GM12878 (cell line): ENCODE results near the gene TTC16. TPM values are rescaled to one million over a fixed set of nuclear protein-coding genes. Genes with fewer than 3 reads are reported as not detected.
A peak's percentile ranks its signal among the peaks of the same experiment; 100 is the strongest.

Experiments
- ATAC-seq: fragments of 200-7000 bp; cut with Tn5 transposase; 3 replicates; pipeline ENCODE4 v1.9.1; 2020; ENCODE audit warnings: mild to moderate bottlenecking, moderate library complexity
- BruUV-seq: library from RNA; stranded (reverse); fragments of 400-500 nt; replicated peaks from 2 replicates; lab custom pipeline; 2021; lab: Mats Ljungman, UMichigan
- CTCF ChIA-PET: fragments of 300-600 bp; sonication (Branson Sonifier 250); formaldehyde crosslinking; extraction: SDS; loops from one replicate; lab custom pipeline; 2021; ENCODE audit warnings: inconsistent platforms; lab: Yijun Ruan, JAX
- POLR2A ChIA-PET: fragments of 350-600 bp; formaldehyde crosslinking; extraction: SDS; loops from one replicate; lab custom pipeline; 2021; ENCODE audit warnings: inconsistent platforms; lab: Charles Lee
- RAD21 ChIA-PET: fragments of 300-600 bp; sonication (Branson Sonifier 250); formaldehyde crosslinking; loops from one replicate; lab custom pipeline; 2023; ENCODE audit warnings: antibody characterized with exemption; ENCODE audit not compliant: unreplicated experiment; lab: Charles Lee
- SMC1A ChIA-PET: fragments of 300-600 bp; sonication (Branson Sonifier 250); formaldehyde crosslinking; loops from one replicate; lab custom pipeline; 2023; ENCODE audit not compliant: unreplicated experiment, uncharacterized antibody; lab: Charles Lee
- DNase-seq: peaks from one replicate; pipeline ENCODE4 v3.0.0-alpha.2; 2011; ENCODE audit warnings: low read depth, low spot score
- FAIRE-seq: peaks from 3 replicates; lab custom pipeline; 2011; peaks lifted over from hg19 to GRCh38; lab: Jason Lieb, UNC
- H2AFZ ChIP-seq: 2 replicates; pipeline ENCODE4 v1.6.0; 2011; ENCODE audit warnings: low read depth, low read length, control low read depth; ENCODE audit not compliant: control insufficient read depth
- H3K27ac ChIP-seq: 2 replicates; pipeline ENCODE4 v1.5.1; 2011; ENCODE audit warnings: control low read depth; ENCODE audit not compliant: control insufficient read depth, insufficient read depth
- H3K27me3 ChIP-seq, 2 experiments: replicated peaks in 1 of 2; 2 replicates each; pipeline versions ENCODE4 v1.6.0 to v1.6.1; 2011; ENCODE audit warnings: low read length in 1 of 2; ENCODE audit not compliant: control insufficient read depth in 2 of 2, insufficient read depth in 2 of 2
- H3K36me3 ChIP-seq, 2 experiments: 2 replicates each; pipeline ENCODE4 v1.5.1; 2011; ENCODE audit warnings: low read length in 1 of 2; ENCODE audit not compliant: control insufficient read depth in 2 of 2, insufficient read depth in 2 of 2
- H3K4me1 ChIP-seq: 2 replicates; pipeline ENCODE4 v1.6.1; 2011; ENCODE audit warnings: mild to moderate bottlenecking, low read length, moderate library complexity, mixed read lengths; ENCODE audit not compliant: control insufficient read depth, insufficient read depth
- H3K4me2 ChIP-seq: 2 replicates; pipeline ENCODE4 v1.6.0; 2011; ENCODE audit warnings: control low read depth; ENCODE audit not compliant: control insufficient read depth, insufficient read depth
- H3K4me3 ChIP-seq: fragments of 200-600 bp; sonication (generic); 2 replicates; pipeline ENCODE4 v1.5.1; 2016
- H3K79me2 ChIP-seq: 2 replicates; pipeline ENCODE4 v1.6.0; 2011; ENCODE audit warnings: low read length; ENCODE audit not compliant: control insufficient read depth, insufficient read depth
- H3K9ac ChIP-seq: 2 replicates; pipeline ENCODE4 v1.8.0; 2011; ENCODE audit warnings: low read length, control low read depth, mixed read lengths; ENCODE audit not compliant: control insufficient read depth, insufficient read depth
- H3K9me3 ChIP-seq: replicated peaks from 3 replicates; pipeline ENCODE4 v1.5.1; 2011; ENCODE audit warnings: mild to moderate bottlenecking, low read length; ENCODE audit not compliant: control insufficient read depth, insufficient read depth
- H4K20me1 ChIP-seq: 2 replicates; pipeline ENCODE4 v1.6.0; 2011; ENCODE audit not compliant: control insufficient read depth, insufficient read depth
- BCL11A ChIP-seq: IDR thresholded peaks from 2 replicates; pipeline ENCODE4 v1.6.1; 2011; ENCODE audit warnings: low read depth, low read length
- CBX3 ChIP-seq: fragments of 200-600 bp; sonication (generic); IDR thresholded peaks from 2 replicates; pipeline ENCODE4 v1.6.1; 2016; ENCODE audit warnings: low read depth, borderline replicate concordance
- EGR1 ChIP-seq, 2 experiments: IDR thresholded peaks; 1 replicate in 1 of 2; 2 replicates in 1 of 2; pipeline ENCODE4 v1.6.1; 2011 to 2012; ENCODE audit warnings: low read depth in 2 of 2, low read length in 2 of 2, borderline replicate concordance in 1 of 2, mild to moderate bottlenecking in 1 of 2, moderate library complexity in 1 of 2
- GABPA ChIP-seq: IDR thresholded peaks from 2 replicates; pipeline ENCODE4 v1.6.1; 2014; ENCODE audit warnings: antibody characterized with exemption, low read depth, mild to moderate bottlenecking, inconsistent platforms
- MAX ChIP-seq: IDR thresholded peaks from 2 replicates; pipeline ENCODE4 v1.6.1; 2012; ENCODE audit warnings: low read depth, low read length, improper control_type of control experiment
- MTA3 ChIP-seq: IDR thresholded peaks from 2 replicates; pipeline ENCODE4 v1.6.1; 2012; ENCODE audit warnings: low read length, inconsistent platforms, borderline replicate concordance
- NFYA ChIP-seq: IDR thresholded peaks from 2 replicates; pipeline ENCODE4 v1.6.1; 2011; ENCODE audit warnings: low read depth, mild to moderate bottlenecking, low read length, improper control_type of control experiment, borderline replicate concordance
- NFYB ChIP-seq: IDR thresholded peaks from 2 replicates; pipeline ENCODE4 v1.6.1; 2011; ENCODE audit warnings: low read depth, mild to moderate bottlenecking, low read length, improper control_type of control experiment, moderate library complexity; ENCODE audit not compliant: insufficient read depth
- PML ChIP-seq: IDR thresholded peaks from 2 replicates; pipeline ENCODE4 v1.6.1; 2012; ENCODE audit warnings: low read length, inconsistent platforms
- POU2F2 ChIP-seq: IDR thresholded peaks from 3 replicates; pipeline ENCODE4 v1.6.1; 2011; ENCODE audit warnings: low read depth, mild to moderate bottlenecking, low read length, borderline replicate concordance
- RB1 ChIP-seq: fragments of 450-650 bp; formaldehyde crosslinking; IDR thresholded peaks from 2 replicates; pipeline ENCODE4 v1.6.1; 2017; ENCODE audit warnings: mild to moderate bottlenecking, borderline replicate concordance
- RBBP5 ChIP-seq: fragments of 200-600 bp; sonication (generic); conservative IDR thresholded peaks from 2 replicates; pipeline ENCODE4 v1.6.1; 2016
- SMAD1 ChIP-seq: fragments of 450-650 bp; IDR thresholded peaks from 2 replicates; pipeline ENCODE4 v1.6.1; 2018; ENCODE audit warnings: mild to moderate bottlenecking, low read depth; ENCODE audit not compliant: partially characterized antibody
- SMC3 ChIP-seq: IDR thresholded peaks from 2 replicates; pipeline ENCODE4 v1.6.1; 2011; ENCODE audit warnings: low read length, improper control_type of control experiment, borderline replicate concordance
- SREBF1 ChIP-seq: IDR thresholded peaks from 2 replicates; pipeline ENCODE4 v1.6.1; 2012; ENCODE audit warnings: mild to moderate bottlenecking, low read length
- STAT1 ChIP-seq: fragments of 450-650 bp; conservative IDR thresholded peaks from 2 replicates; pipeline ENCODE4 v1.6.1; 2014; ENCODE audit warnings: antibody characterized with exemption, mild to moderate bottlenecking
- ZNF24 ChIP-seq: fragments of 450-650 bp; IDR thresholded peaks from 2 replicates; pipeline ENCODE4 v1.6.1; 2017; ENCODE audit warnings: antibody characterized with exemption, mild to moderate bottlenecking
- WGBS: methylation state at CpG from one replicate; pipeline ENCODE4 v1.1.6; 2016; ENCODE audit warnings: low lambda C conversion rate; ENCODE audit not compliant: insufficient replicate concordance, insufficient coverage; ENCODE audit errors: missing lambda C conversion rate; 5-methylcytosine and 5-hydroxymethylcytosine counted together
- in situ Hi-C: fragments of 300-500 bp; cut with MboI; formaldehyde crosslinking; loops from 9 replicates; pipeline ENCODE4 v1.14.3; 2018; ENCODE audit warnings: mixed read lengths
- intact Hi-C: fragments of 100-400 bp; cut with micrococcal nuclease; formaldehyde crosslinking; loops from one replicate; pipeline ENCODE4 v1.14.2; 2022; ENCODE audit not compliant: unreplicated experiment
- polyA plus RNA-seq, 11 experiments: library from polyadenylated mRNA; depleted of rRNA in 4 of 11; unstranded in 6 of 11; stranded (reverse) in 5 of 11; fragments of >200 nt; fragmentation: Nextera tagmentation in 4 of 11; fragmentation: Illumina TruSeq in 1 of 11; extraction: Ambion mirVana in 4 of 11; extraction: Trizol in 1 of 11; gene quantifications; 1 replicate in 1 of 11; 2 replicates in 10 of 11; pipeline versions ENCODE4 v1.2.1 to v1.2.3, GENCODE V29; 2011 to 2016; ENCODE audit warnings: inconsistent platforms in 2 of 11, missing spikeins in 2 of 11, low read depth in 1 of 11
- total RNA-seq, 4 experiments: library from RNA; depleted of rRNA in 3 of 4; stranded (reverse); fragments of >200 nt in 3 of 4; fragmentation: Illumina TruSeq in 1 of 4; extraction: Trizol in 1 of 4; gene quantifications; 2 replicates each; pipeline versions ENCODE4 v1.2.1 to v1.2.3, GENCODE V29; 2013 to 2021
- TF ChIP-seq, protein P1 (sequence below): fragments of 450-650 bp; conservative IDR thresholded peaks from 2 replicates; pipeline ENCODE4 v1.6.1; 2017; ENCODE audit warnings: mild to moderate bottlenecking, moderate library complexity
- TF ChIP-seq, protein P2 (sequence below): fragments of 450-650 bp; IDR thresholded peaks from 2 replicates; pipeline ENCODE4 v1.6.1; 2016; ENCODE audit warnings: mild to moderate bottlenecking

Gene TTC16
- total and polyA plus RNA-seq, 10 of the 15 experiments (the other 5 are each of a cell fraction or from before 2014, with no cell fraction given), result 0.03 TPM; not detected in 9

GRCh38 chr9:127779136-127779981 lies 63.5 kb downstream of the TTC16 start:
- intact Hi-C loops (no loop called here), in situ Hi-C loops (no loop called here)
- POLR2A ChIA-PET, result interaction anchor here (0.6 to 3.6 kb wide), 12 partner anchors 9 to 554 kb away, joined by 3 to 42 read pairs (median 4); partner anchors contain the start of gene TOR2A
- H3K9me3 ChIP-seq, result no peaks in the 10 kb centered on the region
- peak overlapping the region; percentile 93 for H3K27ac ChIP-seq
- SMC1A ChIA-PET, result interaction anchor here (0.8 to 2.4 kb wide), 8 partner anchors 8 to 133 kb away, joined by 3 to 6 read pairs (median 4); partner anchors contain the start of gene TOR2A
- peak; percentile 35 for FAIRE-seq
- peak overlapping the region; percentile 64 for H3K9ac ChIP-seq
- WGBS, result 10% methylated on average over 17 of the region's 17 CpGs
- peak; percentile 62 for ATAC-seq
- no TSS peak for BruUV-seq
- H3K4me1 ChIP-seq, result peaks cover 44% of the 10 kb centered on the region
- peak; percentile 79 for DNase-seq
- H4K20me1 ChIP-seq, result no peaks in the 10 kb centered on the region
- peak overlapping the region; percentile 30; the same call in 1 of the 2 replicates for H2AFZ ChIP-seq
- H3K4me2 ChIP-seq, result peak overlapping the region; percentile 97
- peaks cover 37% of the 10 kb centered on the region for H3K79me2 ChIP-seq
- RAD21 ChIA-PET, result interaction anchor here (1.0 to 2.4 kb wide), 9 partner anchors 8 to 382 kb away, joined by 3 to 19 read pairs (median 8); partner anchors contain the start of genes SLC2A8, ST6GALNAC4 and TOR2A
- CTCF ChIA-PET, result interaction anchor here (1.0 to 2.6 kb wide), 6 partner anchors 9 to 45 kb away, joined by 3 to 18 read pairs (median 6); partner anchors contain the start of gene TOR2A
- H3K36me3 ChIP-seq, result no peaks in the 10 kb centered on the region
- H3K27me3 ChIP-seq, result no peaks in the 10 kb centered on the region
- peak overlapping the region; percentile 100 for H3K4me3 ChIP-seq
- TF ChIP-seq RB1, result no peak
- peak in 1 of 2 experiments; percentile 28; a peak in 1 of 3 replicates for TF ChIP-seq EGR1 (IDR thresholded peaks at IDR 0.05; ENCODE audit: borderline replicate concordance in 1 of 2, low read depth in 2 of 2, low read length in 2 of 2)
- peak; percentile 58; the same call in 1 of the 2 replicates for TF ChIP-seq NFYB
- TF ChIP-seq CBX3, result no peak
- TF ChIP-seq RBBP5, result no peak
- TF ChIP-seq, protein P1, sequence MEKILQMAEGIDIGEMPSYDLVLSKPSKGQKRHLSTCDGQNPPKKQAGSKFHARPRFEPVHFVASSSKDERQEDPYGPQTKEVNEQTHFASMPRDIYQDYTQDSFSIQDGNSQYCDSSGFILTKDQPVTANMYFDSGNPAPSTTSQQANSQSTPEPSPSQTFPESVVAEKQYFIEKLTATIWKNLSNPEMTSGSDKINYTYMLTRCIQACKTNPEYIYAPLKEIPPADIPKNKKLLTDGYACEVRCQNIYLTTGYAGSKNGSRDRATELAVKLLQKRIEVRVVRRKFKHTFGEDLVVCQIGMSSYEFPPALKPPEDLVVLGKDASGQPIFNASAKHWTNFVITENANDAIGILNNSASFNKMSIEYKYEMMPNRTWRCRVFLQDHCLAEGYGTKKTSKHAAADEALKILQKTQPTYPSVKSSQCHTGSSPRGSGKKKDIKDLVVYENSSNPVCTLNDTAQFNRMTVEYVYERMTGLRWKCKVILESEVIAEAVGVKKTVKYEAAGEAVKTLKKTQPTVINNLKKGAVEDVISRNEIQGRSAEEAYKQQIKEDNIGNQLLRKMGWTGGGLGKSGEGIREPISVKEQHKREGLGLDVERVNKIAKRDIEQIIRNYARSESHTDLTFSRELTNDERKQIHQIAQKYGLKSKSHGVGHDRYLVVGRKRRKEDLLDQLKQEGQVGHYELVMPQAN, result no peak
- TF ChIP-seq, protein P2, sequence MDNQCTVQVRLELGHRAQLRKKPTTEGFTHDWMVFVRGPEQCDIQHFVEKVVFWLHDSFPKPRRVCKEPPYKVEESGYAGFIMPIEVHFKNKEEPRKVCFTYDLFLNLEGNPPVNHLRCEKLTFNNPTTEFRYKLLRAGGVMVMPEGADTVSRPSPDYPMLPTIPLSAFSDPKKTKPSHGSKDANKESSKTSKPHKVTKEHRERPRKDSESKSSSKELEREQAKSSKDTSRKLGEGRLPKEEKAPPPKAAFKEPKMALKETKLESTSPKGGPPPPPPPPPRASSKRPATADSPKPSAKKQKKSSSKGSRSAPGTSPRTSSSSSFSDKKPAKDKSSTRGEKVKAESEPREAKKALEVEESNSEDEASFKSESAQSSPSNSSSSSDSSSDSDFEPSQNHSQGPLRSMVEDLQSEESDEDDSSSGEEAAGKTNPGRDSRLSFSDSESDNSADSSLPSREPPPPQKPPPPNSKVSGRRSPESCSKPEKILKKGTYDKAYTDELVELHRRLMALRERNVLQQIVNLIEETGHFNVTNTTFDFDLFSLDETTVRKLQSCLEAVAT, result peak; percentile 36; the same call in 1 of the 2 replicates
- TF ChIP-seq PML, result no peak
- peak; percentile 56; the same call in 1 of the 2 replicates for TF ChIP-seq MAX
- TF ChIP-seq NFYA, result no peak
- no peak for TF ChIP-seq POU2F2
- TF ChIP-seq MTA3, result no peak
- peak; percentile 5; the same call in 1 of the 2 replicates for TF ChIP-seq BCL11A
- TF ChIP-seq GABPA, result no peak
- TF ChIP-seq SMC3, result no peak
- TF ChIP-seq ZNF24, result no peak
- no peak for TF ChIP-seq STAT1
- no peak for TF ChIP-seq SREBF1
- TF ChIP-seq SMAD1, result no peak
